HG03066 (cell line): ENCODE data around the gene MAX.

ENCODE experiments used
- ATAC-seq: cut with Tn5 transposase; IDR thresholded peaks from one replicate; pipeline ENCODE4 v1.9.1; 2021; ENCODE audit warnings: low read depth; ENCODE audit not compliant: unreplicated experiment

The MAX gene

GRCh38 chr14:65074449-65075150 lies 27.7 kb downstream of the MAX start:
- no peak for ATAC-seq

- no peak for ATAC-seq
These were observed 28.6 kb downstream of the MAX start for GRCh38 chr14:65073605-65074201.

GRCh38 chr14:65072937-65073336 lies 29.4 kb downstream of the MAX start:
- no peak for ATAC-seq

GRCh38 chr14:65072256-65072655 lies 30.1 kb downstream of the MAX start:
- no peak for ATAC-seq

GRCh38 chr14:65071544-65071943 lies 30.8 kb downstream of the MAX start:
- no peak for ATAC-seq

- no peak for ATAC-seq
These were observed 31.8 kb downstream of the MAX start for GRCh38 chr14:65070471-65070976.

GRCh38 chr14:65069874-65070413 lies 32.4 kb downstream of the MAX start:
- ATAC-seq = no peak

GRCh38 chr14:65065719-65066118 lies 36.6 kb downstream of the MAX start:
- no peak for ATAC-seq

GRCh38 chr14:65062096-65063075 lies 39.9 kb downstream of the MAX start:
- no peak for ATAC-seq

- ATAC-seq = no peak
These were observed 44.6 kb downstream of the MAX start for GRCh38 chr14:65057695-65058094.

- no peak for ATAC-seq
These were observed 47.7 kb downstream of the MAX start for GRCh38 chr14:65054471-65055085.

- ATAC-seq = no peak
These were observed 48.9 kb downstream of the MAX start for GRCh38 chr14:65053466-65053865.

- no peak for ATAC-seq
These were observed 49.5 kb downstream of the MAX start for GRCh38 chr14:65052832-65053231.

GRCh38 chr14:65045709-65046108 lies 56.6 kb downstream of the MAX start:
- no peak for ATAC-seq

- no peak for ATAC-seq
These were observed 57.3 kb downstream of the MAX start for GRCh38 chr14:65045006-65045405.

GRCh38 chr14:65044596-65044959 lies 57.7 kb downstream of the MAX start:
- ATAC-seq = no peak

- ATAC-seq = no peak
These were observed 58.3 kb downstream of the MAX start for GRCh38 chr14:65043893-65044595.

- no peak for ATAC-seq
These were observed 59.5 kb downstream of the MAX start for GRCh38 chr14:65042731-65043372.

GRCh38 chr14:65042296-65042695 lies 60.0 kb downstream of the MAX start:
- no peak for ATAC-seq
